Measurements from ENCODE around the gene SNAPC2.

DNA sequence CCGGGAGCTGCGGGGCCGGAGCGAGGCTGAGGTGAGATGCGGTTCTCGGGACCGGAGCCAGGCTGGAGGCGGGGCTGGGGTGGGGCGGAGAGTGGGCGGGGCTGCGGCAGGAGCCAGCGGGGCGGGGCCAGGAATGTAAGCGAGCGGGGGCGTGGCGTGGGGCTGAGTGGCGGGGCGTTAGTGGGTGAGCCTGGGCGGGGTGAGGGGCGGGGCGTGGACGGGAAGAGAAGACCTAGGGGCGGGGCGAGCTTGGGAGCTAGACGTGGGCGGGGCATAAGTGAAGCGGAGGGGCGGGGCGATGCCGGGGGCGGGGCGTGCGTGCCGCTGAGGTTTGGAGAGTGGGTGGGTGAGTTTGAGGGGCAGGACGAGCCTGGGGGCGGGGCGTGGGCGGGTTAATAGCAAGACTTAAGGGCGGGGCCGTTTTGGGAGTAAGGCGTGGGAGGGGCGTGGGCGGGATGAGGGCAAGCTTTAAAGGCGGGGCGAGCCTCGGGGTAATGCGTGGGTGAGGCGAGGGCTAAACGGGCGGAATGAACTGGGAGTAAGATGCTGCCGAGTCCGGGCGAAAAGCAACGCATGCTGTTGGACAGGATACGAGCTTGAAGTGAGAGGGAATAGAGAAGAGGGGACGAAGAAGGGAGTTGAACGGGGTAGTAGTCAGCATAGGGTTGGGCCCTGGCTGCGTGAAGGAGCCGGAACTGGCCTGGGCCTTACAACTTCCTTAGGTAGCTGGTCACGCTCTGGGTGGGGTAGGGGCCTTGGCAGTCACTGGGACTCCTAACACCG, 572 bp downstream of the SNAPC2 start:
- TF ChIP-seq, protein P1, sequence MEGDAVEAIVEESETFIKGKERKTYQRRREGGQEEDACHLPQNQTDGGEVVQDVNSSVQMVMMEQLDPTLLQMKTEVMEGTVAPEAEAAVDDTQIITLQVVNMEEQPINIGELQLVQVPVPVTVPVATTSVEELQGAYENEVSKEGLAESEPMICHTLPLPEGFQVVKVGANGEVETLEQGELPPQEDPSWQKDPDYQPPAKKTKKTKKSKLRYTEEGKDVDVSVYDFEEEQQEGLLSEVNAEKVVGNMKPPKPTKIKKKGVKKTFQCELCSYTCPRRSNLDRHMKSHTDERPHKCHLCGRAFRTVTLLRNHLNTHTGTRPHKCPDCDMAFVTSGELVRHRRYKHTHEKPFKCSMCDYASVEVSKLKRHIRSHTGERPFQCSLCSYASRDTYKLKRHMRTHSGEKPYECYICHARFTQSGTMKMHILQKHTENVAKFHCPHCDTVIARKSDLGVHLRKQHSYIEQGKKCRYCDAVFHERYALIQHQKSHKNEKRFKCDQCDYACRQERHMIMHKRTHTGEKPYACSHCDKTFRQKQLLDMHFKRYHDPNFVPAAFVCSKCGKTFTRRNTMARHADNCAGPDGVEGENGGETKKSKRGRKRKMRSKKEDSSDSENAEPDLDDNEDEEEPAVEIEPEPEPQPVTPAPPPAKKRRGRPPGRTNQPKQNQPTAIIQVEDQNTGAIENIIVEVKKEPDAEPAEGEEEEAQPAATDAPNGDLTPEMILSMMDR (conservative IDR thresholded peaks at IDR 0.05 in 1 of 2, IDR thresholded peaks at IDR 0.05 in 1 of 2; ENCODE audit: extremely low read depth in 1 of 2, insufficient read depth in 1 of 2, low read depth in 1 of 2, low read length in 2 of 2), result no peak
- TF ChIP-seq EZH2 (IDR thresholded peaks at IDR 0.05; ENCODE audit: borderline replicate concordance, low read length), result no peak
